ENCODE data around the gene ZNF483.

- TF ChIP-seq CTCF (IDR thresholded peaks at IDR 0.05 in 8 of 11, conservative IDR thresholded peaks at IDR 0.05 in 3 of 11) = no peak
- TF ChIP-seq POLR2AphosphoS5 (IDR thresholded peaks at IDR 0.05) = no peak
- no peak for TF ChIP-seq POLR2A (IDR thresholded peaks at IDR 0.05)
These were observed 61.4 kb downstream of the ZNF483 start for GRCh38 chr9:111586378-111586777.
